Vagina (tissue), 2 donors: Measurements from ENCODE around the gene NHERF1. TPM values are rescaled to one million over a fixed set of nuclear protein-coding genes. Genes with fewer than 3 reads are reported as not detected.

Experiments
- DNase-seq, 2 donors: peaks; one replicate each; pipeline ENCODE4 v3.0.0-alpha.2; 2017; ENCODE audit errors: extremely low spot score in 2 of 2
- H3K27ac ChIP-seq: fragments of 200-600 bp; sonication (generic); one replicate; pipeline ENCODE4 v1.5.1; 2019
- H3K27me3 ChIP-seq: fragments of 200-600 bp; sonication (generic); one replicate; pipeline ENCODE4 v1.5.1; 2019
- H3K36me3 ChIP-seq, 2 donors: fragments of 200-600 bp; sonication (generic); one replicate each; pipeline ENCODE4 v1.5.1; 2017 to 2019
- H3K4me1 ChIP-seq: fragments of 200-600 bp; sonication (generic); one replicate; pipeline ENCODE4 v1.5.1; 2019
- H3K4me3 ChIP-seq, 2 donors: fragments of 200-600 bp; sonication (generic); 1 replicate in 1 of 2; 2 replicates in 1 of 2; pipeline ENCODE4 v1.5.1; 2016 to 2019
- H3K9me3 ChIP-seq: fragments of 200-600 bp; sonication (generic); one replicate; pipeline ENCODE4 v1.5.1; 2019
- CTCF ChIP-seq, 3 experiments: fragments of 450-650 bp in 2 of 3; fragments of 200-600 bp in 1 of 3; sonication (generic) in 1 of 3; IDR thresholded peaks; one replicate each; pipeline ENCODE4 v1.5.1; 2017 to 2019; ENCODE audit warnings: antibody characterized with exemption in 3 of 3, mild to moderate bottlenecking in 2 of 3, moderate library complexity in 2 of 3
- POLR2A ChIP-seq, 2 donors: fragments of 450-650 bp; IDR thresholded peaks; one replicate each; pipeline ENCODE4 v1.6.1; 2017; ENCODE audit warnings: antibody characterized with exemption in 2 of 2, mild to moderate bottlenecking in 2 of 2, moderate library complexity in 2 of 2
- POLR2AphosphoS5 ChIP-seq, 2 donors: sonication (generic); formaldehyde crosslinking; IDR thresholded peaks; one replicate each; pipeline ENCODE4 v1.9.0; 2017; ENCODE audit warnings: antibody characterized with exemption in 2 of 2, mild to moderate bottlenecking in 2 of 2, low read depth in 1 of 2; ENCODE audit not compliant: insufficient read depth in 1 of 2
- intact Hi-C: fragments of 100-400 bp; cut with DNase I; formaldehyde crosslinking; loops from one replicate; pipeline ENCODE4 v1.15.1; 2023
- total RNA-seq: library from RNA; depleted of rRNA; stranded (reverse); fragments of >200 nt; gene quantifications from one replicate; pipeline ENCODE4 v1.2.3, GENCODE V29; 2016

The NHERF1 gene
- total RNA-seq, 1 donor from 2014 or later = 57.2 TPM

- H3K4me1 ChIP-seq = no peaks in the 10 kb centered on the region
- H3K36me3 ChIP-seq = no peaks in the 10 kb centered on the region
- H3K4me3 ChIP-seq = no peak overlapping the region
- H3K27ac ChIP-seq = no peak overlapping the region
- H3K27me3 ChIP-seq = no peaks in the 10 kb centered on the region
- no peak for DNase-seq
- no peaks in the 10 kb centered on the region for H3K9me3 ChIP-seq
- intact Hi-C loops = no loop called here
- TF ChIP-seq POLR2A (IDR thresholded peaks at IDR 0.05) (no peak), CTCF (IDR thresholded peaks at IDR 0.05) (no peak), POLR2AphosphoS5 (IDR thresholded peaks at IDR 0.05; ENCODE audit: insufficient read depth in 1 of 2, low read depth in 1 of 2) (no peak)
Observed at GRCh38 chr17:74810699-74811485, 62.5 kb downstream of the NHERF1 start.

DNA sequence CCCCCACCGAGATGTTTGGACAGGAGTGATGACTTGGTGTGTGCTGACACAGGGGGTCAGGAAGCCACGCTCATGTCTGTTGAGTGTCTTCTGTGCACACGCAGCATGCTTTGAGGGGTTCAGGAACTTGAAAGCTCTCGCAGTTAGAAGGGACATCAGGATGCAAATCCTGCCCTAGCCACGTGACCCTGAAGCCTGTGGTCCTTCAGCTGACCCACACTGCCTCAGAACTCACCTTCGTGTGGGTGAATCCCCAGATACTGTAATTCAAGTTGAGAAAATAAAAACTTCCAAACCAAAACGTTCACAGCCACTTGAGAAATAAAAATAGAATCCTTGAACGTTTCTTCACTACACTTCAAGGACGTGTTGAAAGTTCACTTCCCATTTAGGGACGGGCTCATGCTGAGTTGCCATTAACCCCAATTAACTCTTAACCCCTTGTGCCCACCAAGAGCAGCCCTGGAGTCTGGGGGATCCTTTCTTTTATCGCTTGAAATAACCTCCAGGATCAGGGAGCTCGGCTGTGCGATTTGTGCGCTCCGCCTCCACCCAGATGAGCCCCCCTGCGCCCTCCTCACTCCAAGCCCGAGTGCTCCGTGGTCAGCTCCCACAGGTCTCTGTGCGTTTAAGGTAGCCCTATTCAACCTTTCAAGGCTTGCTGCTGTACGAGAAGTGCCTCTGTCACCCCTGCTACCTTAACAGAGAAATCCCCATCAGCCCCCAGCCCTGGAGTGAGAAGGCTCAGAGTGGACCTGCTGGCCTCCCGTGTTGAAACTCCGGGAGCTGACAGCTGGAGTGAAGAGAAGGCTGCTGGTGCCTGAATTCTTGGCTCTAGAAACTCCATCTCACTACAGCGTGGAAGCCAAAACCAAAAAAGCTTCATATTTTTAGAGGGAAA is 63.9 kb downstream of the NHERF1 start:
- no peak for DNase-seq
- H3K9me3 ChIP-seq = no peaks in the 10 kb centered on the region
- TF ChIP-seq POLR2A (IDR thresholded peaks at IDR 0.05) (no peak), CTCF (IDR thresholded peaks at IDR 0.05) (no peak), POLR2AphosphoS5 (IDR thresholded peaks at IDR 0.05; ENCODE audit: insufficient read depth in 1 of 2, low read depth in 1 of 2) (no peak)
- no peak overlapping the region for H3K27ac ChIP-seq
- no peak overlapping the region for H3K4me3 ChIP-seq
- no peaks in the 10 kb centered on the region for H3K36me3 ChIP-seq
- no peaks in the 10 kb centered on the region for H3K27me3 ChIP-seq
- intact Hi-C loops = no loop called here
- H3K4me1 ChIP-seq = no peaks in the 10 kb centered on the region

- intact Hi-C loops = no loop called here
- Histone ChIP-seq H3K27ac (no peak overlapping the region), H3K9me3 (no peaks in the 10 kb centered on the region), H3K4me1 (no peaks in the 10 kb centered on the region), H3K27me3 (no peaks in the 10 kb centered on the region), H3K4me3 (no peak overlapping the region), H3K36me3 (no peaks in the 10 kb centered on the region)
- DNase-seq = no peak
- no peak for TF ChIP-seq CTCF (IDR thresholded peaks at IDR 0.05)
- TF ChIP-seq POLR2A (IDR thresholded peaks at IDR 0.05) = no peak
- TF ChIP-seq POLR2AphosphoS5 (IDR thresholded peaks at IDR 0.05; ENCODE audit: insufficient read depth in 1 of 2, low read depth in 1 of 2) = no peak
Observed at GRCh38 chr17:74814453-74814852, 66.0 kb downstream of the NHERF1 start.

GRCh38 chr17:74815067-74815466 is 66.6 kb downstream of the NHERF1 start:
- no peak for TF ChIP-seq CTCF (IDR thresholded peaks at IDR 0.05)
- TF ChIP-seq POLR2AphosphoS5 (IDR thresholded peaks at IDR 0.05; ENCODE audit: insufficient read depth in 1 of 2, low read depth in 1 of 2) = no peak
- no peak for TF ChIP-seq POLR2A (IDR thresholded peaks at IDR 0.05)
- Histone ChIP-seq H3K27me3 (no peaks in the 10 kb centered on the region), H3K36me3 (no peaks in the 10 kb centered on the region), H3K4me1 (no peaks in the 10 kb centered on the region), H3K27ac (no peak overlapping the region), H3K9me3 (no peaks in the 10 kb centered on the region), H3K4me3 (no peak overlapping the region)
- intact Hi-C loops = no loop called here
- DNase-seq = no peak
